ENCODE measurements around the gene TREML4.

The TREML4 gene

GRCh38 chr6:41277605-41278004 lies 49.5 kb downstream of the TREML4 start:
- no peak for DNase-seq (ENCODE audit: low read depth)
- TF ChIP-seq MYC (IDR thresholded peaks at IDR 0.05; ENCODE audit: low read depth, low read length) = no peak
- TF ChIP-seq CTCF (IDR thresholded peaks at IDR 0.05; ENCODE audit: low read depth, low read length) = no peak
- no peak for TF ChIP-seq MAX (IDR thresholded peaks at IDR 0.05; ENCODE audit: low read depth, low read length)
- no peak for TF ChIP-seq POLR2A (IDR thresholded peaks at IDR 0.05; ENCODE audit: extremely low read depth, insufficient read length)
- no peak overlapping the region for H3K4me3 ChIP-seq (ENCODE audit: low read depth, low read length)

- DNase-seq (ENCODE audit: low read depth) = peak; percentile 95
- no peak overlapping the region for H3K4me3 ChIP-seq (ENCODE audit: low read depth, low read length)
Observed at GRCh38 chr6:41278699-41279405, 50.7 kb downstream of the TREML4 start.

GRCh38 chr6:41280381-41281057 lies 52.4 kb downstream of the TREML4 start:
- DNase-seq (ENCODE audit: low read depth) = peak; percentile 42
- no peak for TF ChIP-seq MAX (IDR thresholded peaks at IDR 0.05; ENCODE audit: low read depth, low read length)
- no peak for TF ChIP-seq POLR2A (IDR thresholded peaks at IDR 0.05; ENCODE audit: extremely low read depth, insufficient read length)
- TF ChIP-seq CTCF (IDR thresholded peaks at IDR 0.05; ENCODE audit: low read depth, low read length) = no peak
- TF ChIP-seq MYC (IDR thresholded peaks at IDR 0.05; ENCODE audit: low read depth, low read length) = no peak

More at GRCh38 chr6:41278699-41279405, 50.7 kb downstream of the TREML4 start:
- TF ChIP-seq POLR2A (IDR thresholded peaks at IDR 0.05; ENCODE audit: extremely low read depth, insufficient read length) = no peak
- TF ChIP-seq MAX (IDR thresholded peaks at IDR 0.05; ENCODE audit: low read depth, low read length) = peak; percentile 58
- TF ChIP-seq MYC (IDR thresholded peaks at IDR 0.05; ENCODE audit: low read depth, low read length) = peak; percentile 49; the same call in 1 of the 2 replicates
- peak; percentile 58 for TF ChIP-seq CTCF (IDR thresholded peaks at IDR 0.05; ENCODE audit: low read depth, low read length)

GRCh38 chr6:41283600-41283999 lies 55.5 kb downstream of the TREML4 start:
- DNase-seq (ENCODE audit: low read depth) = peak; percentile 8
- no peak overlapping the region for H3K4me3 ChIP-seq (ENCODE audit: low read depth, low read length)
- TF ChIP-seq CTCF (IDR thresholded peaks at IDR 0.05; ENCODE audit: low read depth, low read length) (no peak), MYC (IDR thresholded peaks at IDR 0.05; ENCODE audit: low read depth, low read length) (no peak), MAX (IDR thresholded peaks at IDR 0.05; ENCODE audit: low read depth, low read length) (no peak), POLR2A (IDR thresholded peaks at IDR 0.05; ENCODE audit: extremely low read depth, insufficient read length) (no peak)

More at GRCh38 chr6:41280381-41281057, 52.4 kb downstream of the TREML4 start:
- no peak overlapping the region for H3K4me3 ChIP-seq (ENCODE audit: low read depth, low read length)

GRCh38 chr6:41284726-41285125 lies 56.6 kb downstream of the TREML4 start:
- no peak overlapping the region for H3K4me3 ChIP-seq (ENCODE audit: low read depth, low read length)
- DNase-seq (ENCODE audit: low read depth) = no peak
- TF ChIP-seq POLR2A (IDR thresholded peaks at IDR 0.05; ENCODE audit: extremely low read depth, insufficient read length) (no peak), MYC (IDR thresholded peaks at IDR 0.05; ENCODE audit: low read depth, low read length) (no peak), MAX (IDR thresholded peaks at IDR 0.05; ENCODE audit: low read depth, low read length) (no peak), CTCF (IDR thresholded peaks at IDR 0.05; ENCODE audit: low read depth, low read length) (no peak)

Measured in NB4 (cell line).